Fibroblast of skin of left quadriceps (primary cell): ENCODE measurements around the gene TMEM108.

ENCODE experiments used
- DNase-seq, 2 experiments: peaks; one replicate each; pipeline ENCODE4 v3.0.0-alpha.2; 2013; ENCODE audit warnings: low read depth in 2 of 2

TMEM108 gene

GRCh38 chr3:133384331-133385027, 346.3 kb downstream of the TMEM108 start:
- peak; percentile 24 to 33 for DNase-seq

GRCh38 chr3:133386876-133387275, 348.7 kb downstream of the TMEM108 start:
- no peak for DNase-seq

GRCh38 chr3:133387341-133387740, 349.1 kb downstream of the TMEM108 start:
- no peak for DNase-seq

GRCh38 chr3:133388696-133389395, 350.7 kb downstream of the TMEM108 start:
- DNase-seq = no peak

- no peak for DNase-seq
These were observed 352.5 kb downstream of the TMEM108 start for GRCh38 chr3:133390715-133391114.

- no peak for DNase-seq
These were observed 355.0 kb downstream of the TMEM108 start for GRCh38 chr3:133393204-133393603.

- no peak for DNase-seq
These were observed 355.7 kb downstream of the TMEM108 start for GRCh38 chr3:133393691-133394474.

- no peak for DNase-seq
These were observed 356.5 kb downstream of the TMEM108 start for GRCh38 chr3:133394561-133395311.

- DNase-seq = no peak
These were observed 358.7 kb downstream of the TMEM108 start for GRCh38 chr3:133396906-133397305.

GRCh38 chr3:133400006-133400515, 361.9 kb downstream of the TMEM108 start, which contains the start of gene BFSP2:
TSS of gene BFSP2 (plus strand) at chr3:133400056. CDS start at chr3:133400084, 28 bp downstream.
- DNase-seq = no peak

- peak in 1 of 2 experiments; percentile 21 for DNase-seq
These were observed 363.4 kb downstream of the TMEM108 start for GRCh38 chr3:133401374-133402135.

- no peak for DNase-seq
These were observed 366.7 kb downstream of the TMEM108 start for GRCh38 chr3:133404920-133405319.

GRCh38 chr3:133408366-133408765, 370.2 kb downstream of the TMEM108 start:
- peak in 1 of 2 experiments; percentile 33 for DNase-seq

- peak in 1 of 2 experiments; percentile 29 for DNase-seq
These were observed 370.8 kb downstream of the TMEM108 start for GRCh38 chr3:133408961-133409360.

- no peak for DNase-seq
These were observed 372.2 kb downstream of the TMEM108 start for GRCh38 chr3:133410191-133410892.

- peak in 1 of 2 experiments; percentile 20 for DNase-seq
These were observed 374.3 kb downstream of the TMEM108 start for GRCh38 chr3:133412183-133413132.

GRCh38 chr3:133413161-133414020, 375.2 kb downstream of the TMEM108 start:
- no peak for DNase-seq

GRCh38 chr3:133414021-133414392, 375.8 kb downstream of the TMEM108 start:
- no peak for DNase-seq
